PC-3 (cell line): ENCODE measurements around the gene TSTD2. TPM values are rescaled to one million over a fixed set of nuclear protein-coding genes. Genes with fewer than 3 reads are reported as not detected.

Experiments used
- ATAC-seq: fragments of 200-7000 bp; cut with Tn5 transposase; 2 replicates; pipeline ENCODE4 v1.9.1; 2020; ENCODE audit warnings: mild to moderate bottlenecking, moderate library complexity
- BruUV-seq: library from RNA; stranded (reverse); fragments of 400-500 nt; replicated peaks from 2 replicates; lab custom pipeline; 2021; lab: Mats Ljungman, UMichigan
- CTCF ChIA-PET: fragments of 300-600 bp; sonication (Branson Sonifier 250); formaldehyde crosslinking; loops from one replicate; lab custom pipeline; 2022; ENCODE audit warnings: antibody characterized with exemption; lab: Charles Lee
- POLR2A ChIA-PET: fragments of 300-600 bp; sonication (Branson Sonifier 250); formaldehyde crosslinking; loops from one replicate; lab custom pipeline; 2022; ENCODE audit warnings: antibody characterized with exemption; ENCODE audit not compliant: unreplicated experiment; lab: Charles Lee
- DNase-seq: peaks from one replicate; pipeline ENCODE4 v3.0.0-alpha.2; 2015
- H2AFZ ChIP-seq: fragments of 300-600 bp; sonication (generic); 2 replicates; pipeline ENCODE4 v1.6.0; 2016; ENCODE audit warnings: antibody characterized with exemption, low read length
- H3F3A ChIP-seq: fragments of 300-600 bp; sonication (generic); one replicate; pipeline ENCODE4 v1.6.0; 2017; ENCODE audit warnings: antibody characterized with exemption, low read length, control low read depth, mild to moderate bottlenecking; ENCODE audit not compliant: unreplicated experiment
- H3K27ac ChIP-seq: fragments of 300-600 bp; sonication (generic); 2 replicates; pipeline ENCODE4 v1.5.1; 2016; ENCODE audit warnings: mild to moderate bottlenecking, low read length
- H3K27me3 ChIP-seq: fragments of 300-600 bp; sonication (generic); 2 replicates; pipeline ENCODE4 v1.6.1; 2016; ENCODE audit warnings: low read length, mixed read lengths
- H3K36me3 ChIP-seq: fragments of 300-600 bp; sonication (generic); 2 replicates; pipeline ENCODE4 v1.6.1; 2016; ENCODE audit warnings: low read depth, mixed run types, low read length, mixed read lengths
- H3K4me1 ChIP-seq: fragments of 300-600 bp; sonication (generic); 2 replicates; pipeline ENCODE4 v1.5.1; 2016; ENCODE audit warnings: low read length; ENCODE audit not compliant: insufficient read depth
- H3K4me2 ChIP-seq: fragments of 300-600 bp; sonication (generic); 2 replicates; pipeline ENCODE4 v1.6.0; 2016; ENCODE audit warnings: low read length
- H3K4me3 ChIP-seq: fragments of 300-600 bp; sonication (generic); 2 replicates; pipeline ENCODE4 v1.5.1; 2016; ENCODE audit warnings: mild to moderate bottlenecking, low read length, mixed read lengths
- H3K79me2 ChIP-seq: fragments of 300-600 bp; sonication (generic); 2 replicates; pipeline ENCODE4 v1.6.1; 2017; ENCODE audit warnings: low read length, mixed read lengths
- H3K9ac ChIP-seq: fragments of 300-600 bp; sonication (generic); 2 replicates; pipeline ENCODE4 v1.6.0; 2016; ENCODE audit warnings: mild to moderate bottlenecking, low read length
- H3K9me2 ChIP-seq: fragments of 300-600 bp; sonication (generic); replicated peaks from 2 replicates; pipeline ENCODE4 v1.6.1; 2016; ENCODE audit warnings: mixed run types, low read length, mixed read lengths
- H3K9me3 ChIP-seq: fragments of 300-600 bp; sonication (generic); 2 replicates; pipeline ENCODE4 v1.6.1; 2016; ENCODE audit warnings: low read length, mixed read lengths
- H4K20me1 ChIP-seq: fragments of 300-600 bp; sonication (generic); 2 replicates; pipeline ENCODE4 v1.6.1; 2016; ENCODE audit warnings: low read length, mixed read lengths
- CTCF ChIP-seq: fragments of 300-600 bp; sonication (generic); conservative IDR thresholded peaks from 2 replicates; pipeline ENCODE4 v1.5.1; 2017; ENCODE audit warnings: antibody characterized with exemption, low read depth, mild to moderate bottlenecking, low read length
- EZH2 ChIP-seq: fragments of 300-600 bp; sonication (generic); IDR thresholded peaks from one replicate; pipeline ENCODE4 v1.6.1; 2017; ENCODE audit warnings: antibody characterized with exemption, mild to moderate bottlenecking, low read length; ENCODE audit not compliant: unreplicated experiment
- EZH2phosphoT487 ChIP-seq: fragments of 300-600 bp; sonication (generic); IDR thresholded peaks from 2 replicates; pipeline ENCODE4 v1.6.1; 2018; ENCODE audit warnings: mild to moderate bottlenecking, antibody characterized with exemption, low read length, borderline replicate concordance
- intact Hi-C: fragments of 100-400 bp; cut with micrococcal nuclease; formaldehyde crosslinking; loops from 2 replicates; pipeline ENCODE4 v1.9.0; 2023
- total RNA-seq: library from RNA; depleted of rRNA; stranded (reverse); fragments of >200 nt; gene quantifications from 2 replicates; pipeline ENCODE4 v1.2.3, GENCODE V29; 2014

TSTD2 gene
- total RNA-seq, 1 experiment from 2014 or later = 11.2 TPM

GRCh38 chr9:97604901-97605645 lies 28.1 kb downstream of the TSTD2 start:
- no peaks in the 10 kb centered on the region for H3K4me1 ChIP-seq
- no peak overlapping the region for H3K4me3 ChIP-seq
- no peak for ATAC-seq
- no peaks in the 10 kb centered on the region for H3K79me2 ChIP-seq
- H3F3A ChIP-seq = no peaks in the 10 kb centered on the region
- CTCF ChIA-PET = no interaction called here
- H3K4me2 ChIP-seq = no peak overlapping the region
- no peaks in the 10 kb centered on the region for H3K27me3 ChIP-seq
- intact Hi-C loops = no loop called here
- H3K9me3 ChIP-seq = no peaks in the 10 kb centered on the region
- TF ChIP-seq EZH2 (no peak), CTCF (no peak)
- no peaks in the 10 kb centered on the region for H3K9me2 ChIP-seq
- no peak overlapping the region for H3K27ac ChIP-seq
- BruUV-seq = no TSS peak
- H2AFZ ChIP-seq = no peak overlapping the region
- POLR2A ChIA-PET = no interaction called here
- no peaks in the 10 kb centered on the region for H4K20me1 ChIP-seq
- no peaks in the 10 kb centered on the region for H3K36me3 ChIP-seq
- no peak overlapping the region for H3K9ac ChIP-seq
- no peak for DNase-seq

GRCh38 chr9:97602430-97602829 lies 30.7 kb downstream of the TSTD2 start:
- CTCF ChIA-PET = no interaction called here
- ATAC-seq (no peak), DNase-seq (no peak)
- intact Hi-C loops = no loop called here
- no peak overlapping the region for H3K4me2 ChIP-seq
- POLR2A ChIA-PET = no interaction called here
- TF ChIP-seq EZH2phosphoT487 (no peak), EZH2 (no peak), CTCF (no peak)
- H3K27me3 ChIP-seq = no peaks in the 10 kb centered on the region
- H3K9me3 ChIP-seq = no peaks in the 10 kb centered on the region
- no peaks in the 10 kb centered on the region for H3K36me3 ChIP-seq
- H3K9me2 ChIP-seq = no peaks in the 10 kb centered on the region
- no peaks in the 10 kb centered on the region for H3F3A ChIP-seq
- H3K9ac ChIP-seq = no peak overlapping the region
- no peak overlapping the region for H3K27ac ChIP-seq
- no peak overlapping the region for H3K4me3 ChIP-seq
- no peaks in the 10 kb centered on the region for H4K20me1 ChIP-seq
- no peaks in the 10 kb centered on the region for H3K4me1 ChIP-seq
- no peaks in the 10 kb centered on the region for H3K79me2 ChIP-seq
- no TSS peak for BruUV-seq
- no peak overlapping the region for H2AFZ ChIP-seq

GRCh38 chr9:97601228-97601898 lies 31.8 kb downstream of the TSTD2 start:
- no peak overlapping the region for H3K9ac ChIP-seq
- CTCF ChIA-PET = no interaction called here
- H3K36me3 ChIP-seq = no peaks in the 10 kb centered on the region
- H3K27me3 ChIP-seq = no peaks in the 10 kb centered on the region
- H3K4me1 ChIP-seq = no peaks in the 10 kb centered on the region
- no peaks in the 10 kb centered on the region for H3F3A ChIP-seq
- intact Hi-C loops = no loop called here
- POLR2A ChIA-PET = no interaction called here
- H3K27ac ChIP-seq = no peak overlapping the region
- DNase-seq = no peak
- H3K79me2 ChIP-seq = no peaks in the 10 kb centered on the region
- no peak for TF ChIP-seq EZH2
- no peak for TF ChIP-seq EZH2phosphoT487
- no peak for TF ChIP-seq CTCF
- no TSS peak for BruUV-seq
- no peaks in the 10 kb centered on the region for H3K9me3 ChIP-seq
- H4K20me1 ChIP-seq = no peaks in the 10 kb centered on the region
- ATAC-seq = no peak
- no peak overlapping the region for H3K4me2 ChIP-seq
- H2AFZ ChIP-seq = no peak overlapping the region
- no peaks in the 10 kb centered on the region for H3K9me2 ChIP-seq
- H3K4me3 ChIP-seq = no peak overlapping the region
